ENCODE results near the gene CEP76. TPM values are rescaled to one million over a fixed set of nuclear protein-coding genes. Genes with fewer than 3 reads are reported as not detected.

The CEP76 gene
- total RNA-seq, 1 donor from 2014 or later, result 3.7 TPM

DNA sequence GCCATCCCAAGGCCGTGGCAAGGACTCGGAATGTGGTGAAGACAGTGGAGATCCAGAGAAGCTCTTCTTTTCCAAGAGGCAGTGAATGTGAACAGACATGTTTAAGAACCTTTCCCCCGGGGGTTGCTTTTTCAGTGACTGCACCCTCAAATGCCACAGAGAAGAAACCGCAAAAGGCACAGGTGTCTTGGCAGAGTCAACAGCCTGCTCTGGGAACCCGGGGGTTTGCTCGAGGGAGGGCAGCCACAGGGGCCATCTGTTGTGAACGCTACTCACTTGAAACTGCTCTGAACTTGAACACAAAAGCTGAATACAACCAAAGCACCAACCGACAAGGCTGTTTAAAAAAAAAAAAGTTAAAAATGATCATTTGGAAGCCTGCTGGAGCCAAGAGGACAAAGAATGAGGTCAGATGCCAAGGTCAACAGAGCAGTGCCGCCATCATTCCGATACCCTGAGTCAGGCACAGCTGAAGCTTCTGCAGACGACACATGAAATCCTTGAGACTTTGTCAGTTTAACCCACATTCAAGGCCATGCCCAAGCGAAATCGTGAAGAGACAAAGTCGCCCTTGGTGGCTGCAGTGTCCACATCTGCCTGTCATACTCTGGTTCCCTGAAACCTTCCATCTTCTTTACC is 47.7 kb upstream of the CEP76 start:
- Histone ChIP-seq H3K4me3 (no peak overlapping the region), H3K36me3 (no peaks in the 10 kb centered on the region), H3K4me1 (no peaks in the 10 kb centered on the region), H3K9me3 (replicated peaks) (no peaks in the 10 kb centered on the region), H3K27ac (replicated peaks) (no peak overlapping the region), H3K27me3 (ENCODE audit: low read depth) (peaks cover 7% of the 10 kb centered on the region)
- DNase-seq, result no peak
- intact Hi-C loops (cut with micrococcal nuclease), result no loop called here
- TF ChIP-seq, protein P1, sequence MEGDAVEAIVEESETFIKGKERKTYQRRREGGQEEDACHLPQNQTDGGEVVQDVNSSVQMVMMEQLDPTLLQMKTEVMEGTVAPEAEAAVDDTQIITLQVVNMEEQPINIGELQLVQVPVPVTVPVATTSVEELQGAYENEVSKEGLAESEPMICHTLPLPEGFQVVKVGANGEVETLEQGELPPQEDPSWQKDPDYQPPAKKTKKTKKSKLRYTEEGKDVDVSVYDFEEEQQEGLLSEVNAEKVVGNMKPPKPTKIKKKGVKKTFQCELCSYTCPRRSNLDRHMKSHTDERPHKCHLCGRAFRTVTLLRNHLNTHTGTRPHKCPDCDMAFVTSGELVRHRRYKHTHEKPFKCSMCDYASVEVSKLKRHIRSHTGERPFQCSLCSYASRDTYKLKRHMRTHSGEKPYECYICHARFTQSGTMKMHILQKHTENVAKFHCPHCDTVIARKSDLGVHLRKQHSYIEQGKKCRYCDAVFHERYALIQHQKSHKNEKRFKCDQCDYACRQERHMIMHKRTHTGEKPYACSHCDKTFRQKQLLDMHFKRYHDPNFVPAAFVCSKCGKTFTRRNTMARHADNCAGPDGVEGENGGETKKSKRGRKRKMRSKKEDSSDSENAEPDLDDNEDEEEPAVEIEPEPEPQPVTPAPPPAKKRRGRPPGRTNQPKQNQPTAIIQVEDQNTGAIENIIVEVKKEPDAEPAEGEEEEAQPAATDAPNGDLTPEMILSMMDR (IDR thresholded peaks at IDR 0.05; ENCODE audit: borderline replicate concordance), result no peak

DNA sequence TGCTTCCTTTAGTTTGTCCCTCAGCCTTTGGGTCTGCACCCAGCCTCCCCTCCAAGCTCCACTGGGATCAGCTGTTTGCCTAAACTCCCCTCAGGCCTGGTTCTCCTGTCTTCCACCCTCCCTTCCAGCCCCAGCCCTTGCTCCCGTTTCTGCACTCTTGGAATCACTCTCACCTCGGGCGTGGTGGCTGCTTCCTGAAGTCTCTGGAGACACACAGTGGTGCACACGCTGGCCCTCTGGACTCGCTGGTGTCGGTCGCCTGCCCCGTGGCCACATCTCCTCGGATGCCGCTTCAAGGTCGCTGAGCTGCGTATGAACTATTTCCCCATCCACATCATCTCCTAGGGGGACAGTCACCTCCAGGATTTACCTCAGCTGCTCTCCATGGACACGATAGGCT is 46.6 kb upstream of the CEP76 start:
- Histone ChIP-seq H3K27ac (replicated peaks) (no peak overlapping the region), H3K4me1 (no peaks in the 10 kb centered on the region), H3K9me3 (replicated peaks) (no peaks in the 10 kb centered on the region), H3K36me3 (no peaks in the 10 kb centered on the region), H3K4me3 (no peak overlapping the region), H3K27me3 (ENCODE audit: low read depth) (peaks cover 7% of the 10 kb centered on the region)
- no peak for DNase-seq
- intact Hi-C loops (cut with micrococcal nuclease), result no loop called here
- TF ChIP-seq, protein P1 (IDR thresholded peaks at IDR 0.05; ENCODE audit: borderline replicate concordance), result no peak

DNA sequence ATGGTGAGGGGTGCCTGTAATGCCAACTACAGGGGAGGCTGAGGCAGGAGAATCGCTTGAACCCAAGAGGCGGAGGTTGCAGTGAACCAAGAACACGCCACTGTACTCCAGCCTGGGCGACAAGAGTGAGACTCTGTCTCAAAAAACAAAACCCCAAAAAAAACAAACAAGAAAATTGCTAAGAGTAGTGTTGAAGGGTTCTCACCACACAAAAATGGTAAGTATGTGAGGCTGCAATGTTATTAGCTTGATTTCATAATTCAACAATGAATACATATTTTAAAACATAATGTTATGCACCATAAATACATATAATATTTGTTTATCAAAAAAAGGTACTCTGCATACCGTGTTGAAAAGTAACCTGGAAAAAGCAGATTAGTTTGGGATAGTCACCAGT is 46.1 kb upstream of the CEP76 start:
- TF ChIP-seq, protein P1 (IDR thresholded peaks at IDR 0.05; ENCODE audit: borderline replicate concordance), result no peak
- no peak for DNase-seq
- H3K4me3 ChIP-seq, result no peak overlapping the region
- peaks cover 7% of the 10 kb centered on the region for H3K27me3 ChIP-seq (ENCODE audit: low read depth)
- no peaks in the 10 kb centered on the region for H3K9me3 ChIP-seq (replicated peaks)
- intact Hi-C loops (cut with micrococcal nuclease), result no loop called here
- no peaks in the 10 kb centered on the region for H3K4me1 ChIP-seq
- no peaks in the 10 kb centered on the region for H3K36me3 ChIP-seq
- no peak overlapping the region for H3K27ac ChIP-seq (replicated peaks)

DNA sequence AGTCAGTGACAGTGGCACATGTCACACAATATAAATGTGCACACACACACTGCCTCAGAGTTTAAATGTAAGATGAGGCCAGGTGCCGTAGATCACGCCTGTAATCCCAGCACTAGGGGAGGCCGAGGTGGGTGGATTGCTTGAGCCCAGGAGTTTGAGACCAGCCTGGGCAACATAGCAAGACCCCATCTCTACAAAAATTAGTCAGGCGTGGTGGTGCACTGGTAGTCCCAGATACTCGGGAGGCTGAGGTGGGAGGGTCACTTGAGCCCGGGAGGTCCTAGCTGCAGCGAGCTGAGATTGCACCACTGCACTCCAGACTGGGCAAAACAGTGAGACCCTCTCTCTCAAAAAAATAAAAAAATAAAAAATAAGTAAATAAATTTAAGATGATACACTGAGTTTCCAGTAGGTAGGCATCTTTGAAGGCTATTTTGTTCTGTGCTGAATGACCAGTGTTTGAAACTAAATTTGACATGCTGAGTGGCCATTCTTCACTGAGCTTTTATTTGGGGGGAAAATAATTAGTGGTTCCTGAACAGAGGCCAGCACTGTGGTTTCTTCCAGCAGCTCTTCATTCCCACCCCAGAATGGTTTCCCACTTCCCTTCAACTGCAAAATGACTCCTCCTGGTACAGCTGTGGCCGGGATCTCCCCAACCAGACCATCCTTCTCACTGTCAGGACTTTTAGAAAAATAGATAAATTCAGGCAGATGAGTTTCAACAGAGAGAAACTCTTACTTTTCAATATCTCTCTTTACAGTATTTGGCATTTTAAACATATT is 45.2 kb upstream of the CEP76 start:
- no peaks in the 10 kb centered on the region for H3K9me3 ChIP-seq (replicated peaks)
- intact Hi-C loops (cut with micrococcal nuclease), result no loop called here
- no peak for DNase-seq
- H3K4me1 ChIP-seq, result no peaks in the 10 kb centered on the region
- H3K4me3 ChIP-seq, result no peak overlapping the region
- TF ChIP-seq, protein P1 (IDR thresholded peaks at IDR 0.05; ENCODE audit: borderline replicate concordance), result no peak
- no peak overlapping the region for H3K27ac ChIP-seq (replicated peaks)
- no peaks in the 10 kb centered on the region for H3K36me3 ChIP-seq
- H3K27me3 ChIP-seq (ENCODE audit: low read depth), result peaks cover 7% of the 10 kb centered on the region

DNA sequence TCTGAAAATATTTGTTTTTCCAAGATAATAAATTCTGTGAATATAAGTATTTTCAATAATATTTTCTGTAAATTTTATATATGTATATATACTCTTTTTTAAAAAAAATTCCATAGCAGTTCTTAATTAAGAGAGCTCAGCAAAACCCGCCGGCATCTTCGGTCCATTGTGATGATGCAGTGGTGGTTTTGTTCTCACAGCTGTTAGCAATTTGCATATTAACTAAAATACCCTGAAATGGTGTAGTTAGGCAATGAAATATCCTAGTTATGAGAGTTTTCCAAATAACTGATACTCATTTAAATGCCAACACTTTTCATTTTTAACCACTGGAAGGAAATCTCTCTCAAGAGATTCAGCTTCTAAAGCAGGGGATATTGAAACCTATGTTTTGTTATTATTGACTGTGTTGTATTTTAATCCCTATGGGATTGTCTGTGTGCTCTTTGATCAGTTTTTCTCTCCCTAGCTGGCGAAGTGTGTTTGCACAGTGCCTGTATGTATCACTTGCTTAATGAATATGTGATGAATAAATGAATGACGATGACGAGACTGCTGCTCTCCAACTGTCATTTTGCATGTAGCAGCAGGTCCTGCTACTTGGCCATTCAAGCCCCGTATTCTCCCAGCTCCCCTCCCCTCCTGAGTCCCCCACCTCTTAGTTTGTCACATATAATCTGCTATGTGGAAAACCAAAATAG is 42.7 kb upstream of the CEP76 start:
- intact Hi-C loops (cut with micrococcal nuclease), result no loop called here

More for the DNA sequence above, 42.7 kb upstream of the CEP76 start:
- peaks cover 7% of the 10 kb centered on the region for H3K27me3 ChIP-seq (ENCODE audit: low read depth)
- no peaks in the 10 kb centered on the region for H3K36me3 ChIP-seq
- DNase-seq, result no peak
- no peak overlapping the region for H3K4me3 ChIP-seq
- TF ChIP-seq, protein P1 (IDR thresholded peaks at IDR 0.05; ENCODE audit: borderline replicate concordance), result no peak
- no peaks in the 10 kb centered on the region for H3K9me3 ChIP-seq (replicated peaks)
- H3K27ac ChIP-seq (replicated peaks), result no peak overlapping the region
- H3K4me1 ChIP-seq, result no peaks in the 10 kb centered on the region
